GM19468 (cell line): Measurements from ENCODE around the gene DKK3.
A peak's percentile ranks its signal among the peaks of the same experiment; 100 is the strongest.

Source experiments
- ATAC-seq: cut with Tn5 transposase; IDR thresholded peaks from one replicate; pipeline ENCODE4 v1.9.1; 2021; ENCODE audit warnings: mild to moderate bottlenecking, moderate library complexity, moderate number of reproducible peaks; ENCODE audit not compliant: unreplicated experiment; ENCODE audit errors: extremely low read depth

DKK3 gene

GRCh38 chr11:11971906-11972547 lies 36.4 kb downstream of the DKK3 start:
- ATAC-seq, result no peak

- no peak for ATAC-seq
Observed at GRCh38 chr11:11970556-11970955, 37.9 kb downstream of the DKK3 start.

GRCh38 chr11:11969380-11970215 lies 38.8 kb downstream of the DKK3 start:
- ATAC-seq, result no peak

- no peak for ATAC-seq
Observed at GRCh38 chr11:11968511-11969280, 39.7 kb downstream of the DKK3 start.

GRCh38 chr11:11967669-11968510 lies 40.5 kb downstream of the DKK3 start:
- ATAC-seq, result no peak

- peak; percentile 68 for ATAC-seq
Observed at GRCh38 chr11:11966826-11967668, 41.4 kb downstream of the DKK3 start.

GRCh38 chr11:11966354-11966741 lies 42.1 kb downstream of the DKK3 start:
- no peak for ATAC-seq

- ATAC-seq, result no peak
Observed at GRCh38 chr11:11965656-11966353, 42.6 kb downstream of the DKK3 start.

GRCh38 chr11:11965192-11965591 lies 43.2 kb downstream of the DKK3 start:
- ATAC-seq, result no peak

GRCh38 chr11:11964774-11965150 lies 43.7 kb downstream of the DKK3 start:
- no peak for ATAC-seq

GRCh38 chr11:11963842-11964773 lies 44.3 kb downstream of the DKK3 start:
- ATAC-seq, result no peak

GRCh38 chr11:11963067-11963466 lies 45.4 kb downstream of the DKK3 start:
- no peak for ATAC-seq

- ATAC-seq, result no peak
Observed at GRCh38 chr11:11961399-11962028, 46.9 kb downstream of the DKK3 start.

GRCh38 chr11:11960687-11961086 lies 47.7 kb downstream of the DKK3 start:
- no peak for ATAC-seq

GRCh38 chr11:11959601-11960000 lies 48.8 kb downstream of the DKK3 start:
- ATAC-seq, result no peak

GRCh38 chr11:11958403-11959231 lies 49.8 kb downstream of the DKK3 start:
- ATAC-seq, result no peak
